SK-N-MC (cell line): ENCODE data around the gene TMEM59L.
"Not testable (repeated sequence)": the region's sequence is repeated elsewhere in the genome, so short reads cannot be mapped to it uniquely, and the experiment has no call there.

Source experiments
- DNase-seq: peaks from one replicate; pipeline ENCODE4 v3.0.0-alpha.2; 2011; ENCODE audit warnings: low read depth, low spot score
- H3K27ac ChIP-seq: fragments of 200-600 bp; sonication (generic); 2 replicates; pipeline ENCODE4 v1.5.1; 2016; ENCODE audit warnings: mixed run types
- H3K36me3 ChIP-seq: fragments of 200-600 bp; sonication (generic); 2 replicates; pipeline ENCODE4 v1.6.1; 2017; ENCODE audit warnings: antibody characterized with exemption, low read length, mixed read lengths; ENCODE audit not compliant: insufficient read depth
- H3K4me3 ChIP-seq: fragments of 200-600 bp; sonication (generic); 2 replicates; pipeline ENCODE4 v1.5.1; 2016
- H3K9ac ChIP-seq: fragments of 200-600 bp; sonication (generic); 2 replicates; pipeline ENCODE4 v1.8.0; 2017; ENCODE audit warnings: mixed run types, mixed read lengths; ENCODE audit not compliant: insufficient read length
- H3K9me3 ChIP-seq: fragments of 200-600 bp; sonication (generic); 2 replicates; pipeline ENCODE4 v1.6.1; 2017; ENCODE audit warnings: low read depth, mild to moderate bottlenecking, antibody characterized with exemption, low read length, moderate library complexity, mixed read lengths
- EZH2 ChIP-seq: fragments of 200-600 bp; sonication (generic); IDR thresholded peaks from one replicate; pipeline ENCODE4 v1.6.1; 2017; ENCODE audit warnings: antibody characterized with exemption
- FOXP2 ChIP-seq: optimal IDR thresholded peaks from 2 replicates; pipeline ENCODE3; 2011; ENCODE audit warnings: mild to moderate bottlenecking, moderate library complexity; ENCODE audit not compliant: insufficient read depth; ENCODE audit errors: extremely low read length, control extremely low read depth
- POLR2AphosphoS5 ChIP-seq: IDR thresholded peaks from 2 replicates; pipeline ENCODE4 v1.6.1; 2012; ENCODE audit warnings: mild to moderate bottlenecking, low read depth, low read length, borderline replicate concordance

TMEM59L gene

DNA sequence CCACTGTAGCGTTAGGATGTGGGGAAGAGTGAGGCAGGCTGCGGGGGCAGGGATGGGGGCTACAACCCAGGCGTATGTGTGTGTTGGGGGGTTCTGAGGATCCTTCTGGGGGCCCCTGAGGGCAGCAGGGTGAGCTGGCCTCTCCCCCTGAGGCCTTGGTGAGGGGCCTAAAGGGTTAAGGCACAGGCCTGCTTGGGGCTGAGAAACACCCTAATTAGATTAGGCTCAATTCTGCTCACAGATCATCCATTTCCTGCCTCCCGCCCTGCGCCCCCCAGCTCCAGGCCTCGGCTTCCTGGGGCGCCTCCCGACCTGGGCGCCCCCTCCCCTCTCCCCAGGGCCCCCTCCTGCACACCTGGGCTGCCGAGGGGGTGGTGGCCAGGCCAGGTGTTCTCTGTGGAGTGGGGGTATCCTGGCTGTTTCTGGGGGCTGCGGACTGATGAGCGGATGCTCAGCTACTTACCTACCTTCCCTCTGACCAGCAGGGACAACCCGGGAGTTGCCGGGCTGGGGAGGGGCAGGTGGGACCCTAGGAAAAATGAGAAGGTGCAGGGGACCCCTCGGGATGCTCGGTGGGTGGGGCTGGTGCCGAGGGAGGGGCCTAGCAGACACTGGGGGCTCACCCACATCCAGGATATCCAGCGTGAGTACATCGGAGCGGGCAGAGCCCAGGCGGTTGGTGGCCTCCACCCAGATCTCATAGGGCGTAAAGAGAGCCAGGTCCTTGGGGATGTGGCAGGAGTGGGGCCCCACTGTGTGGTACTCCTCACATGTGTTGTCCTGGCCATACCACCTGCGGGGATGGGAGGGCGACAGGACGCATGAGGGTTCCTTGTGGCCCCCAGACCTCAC, 14.6 kb upstream of the TMEM59L start:
- Histone ChIP-seq H3K9me3 (no peaks in the 10 kb centered on the region), H3K4me3 (no peak overlapping the region), H3K27ac (0 out of 2 replicates have a peak overlapping the region, but pooled peaks have one; percentile 19), H3K36me3 (no peaks in the 10 kb centered on the region; the same call in 1 of the 2 replicates), H3K9ac (no peak overlapping the region)
- TF ChIP-seq FOXP2 (no peak), POLR2AphosphoS5 (no peak), EZH2 (no peak)
- no peak for DNase-seq

DNA sequence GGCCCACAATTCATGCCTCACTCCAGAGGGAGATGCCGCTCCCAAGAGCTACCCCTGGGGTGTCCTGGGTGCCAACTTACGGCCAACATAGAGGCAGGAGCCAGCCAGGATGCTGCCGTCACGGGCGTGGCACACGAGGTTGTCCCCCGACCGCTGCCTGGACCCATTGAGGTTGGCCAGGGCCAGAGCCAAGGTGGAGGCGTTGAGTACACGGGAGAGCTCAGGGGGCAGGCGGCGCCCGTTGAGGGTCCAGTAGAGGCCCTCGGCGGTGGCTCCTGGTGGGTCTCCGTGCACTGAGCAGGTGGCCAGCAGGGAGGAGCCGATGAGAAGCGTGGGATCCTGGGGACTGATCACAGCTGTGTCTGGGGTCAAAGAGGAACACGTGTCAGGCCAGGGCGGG, 13.2 kb upstream of the TMEM59L start:
- Histone ChIP-seq H3K4me3 (no peak overlapping the region), H3K9ac (no peak overlapping the region), H3K27ac (no peak overlapping the region), H3K9me3 (no peaks in the 10 kb centered on the region), H3K36me3 (no peaks in the 10 kb centered on the region; the same call in 1 of the 2 replicates)
- no peak for TF ChIP-seq POLR2AphosphoS5
- no peak for TF ChIP-seq EZH2
- no peak for TF ChIP-seq FOXP2
- no peak for DNase-seq

DNA sequence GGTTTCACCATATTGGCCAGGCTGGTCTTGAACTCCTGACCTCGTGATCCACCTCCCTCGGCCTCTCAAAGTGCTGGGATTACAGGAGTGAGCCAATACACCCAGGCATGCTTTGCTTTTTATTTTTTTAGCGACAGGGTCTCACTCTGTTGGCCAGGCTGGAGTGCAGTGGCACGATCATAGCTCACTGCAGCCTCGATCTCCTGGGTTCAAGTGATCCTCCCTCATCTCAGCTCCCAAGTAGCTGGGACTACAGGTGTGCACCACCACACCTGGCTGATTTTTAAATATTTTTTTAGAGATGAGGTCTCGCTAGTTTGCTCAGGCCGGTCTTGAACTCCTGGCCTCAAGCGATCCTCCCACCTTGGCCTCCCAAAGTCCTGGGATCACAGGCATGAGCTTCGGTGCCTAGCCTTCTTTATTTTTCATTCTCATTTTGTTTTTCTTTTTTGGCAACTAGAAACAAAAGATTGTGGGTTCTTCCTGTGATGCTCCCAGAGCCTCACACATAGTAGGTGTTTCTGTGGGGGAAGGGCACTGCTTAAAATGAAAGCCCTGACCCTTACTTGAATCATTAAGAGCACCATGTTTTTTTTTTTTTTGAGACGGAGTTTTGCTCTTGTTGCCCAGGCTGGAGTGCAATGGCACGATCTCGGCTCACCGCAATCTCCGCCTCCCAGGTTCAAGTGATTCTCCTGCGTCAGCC, 11.8 kb upstream of the TMEM59L start:
- not testable (repeated sequence) for H3K9me3 ChIP-seq, DNase-seq, H3K9ac ChIP-seq, H3K36me3 ChIP-seq, H3K4me3 ChIP-seq, H3K27ac ChIP-seq

DNA sequence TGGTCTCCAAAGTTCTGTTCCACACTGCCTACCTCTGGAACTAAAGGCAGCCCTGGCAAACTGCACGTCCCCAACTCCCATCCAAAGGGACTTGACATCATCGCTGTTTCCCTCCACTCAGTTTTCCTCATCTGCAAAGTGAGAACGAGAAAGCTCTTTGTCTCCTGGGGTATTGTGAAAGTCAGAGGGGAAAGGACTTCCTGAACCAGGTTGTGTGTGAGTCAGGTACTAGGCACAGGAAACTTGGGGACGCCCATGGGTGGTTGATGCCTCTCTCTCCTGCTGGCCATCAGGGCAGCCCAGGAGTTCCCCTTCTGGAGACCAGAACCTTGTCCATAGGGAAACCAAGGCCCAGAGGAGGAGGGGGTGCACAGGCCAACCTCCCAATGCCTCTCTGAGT, 10.8 kb upstream of the TMEM59L start:
- TF ChIP-seq POLR2AphosphoS5 (no peak), FOXP2 (no peak), EZH2 (no peak)
- no peak for DNase-seq
- Histone ChIP-seq H3K9ac (no peak overlapping the region), H3K27ac (no peak overlapping the region), H3K9me3 (no peaks in the 10 kb centered on the region), H3K4me3 (no peak overlapping the region), H3K36me3 (no peaks in the 10 kb centered on the region; the same call in 1 of the 2 replicates)

DNA sequence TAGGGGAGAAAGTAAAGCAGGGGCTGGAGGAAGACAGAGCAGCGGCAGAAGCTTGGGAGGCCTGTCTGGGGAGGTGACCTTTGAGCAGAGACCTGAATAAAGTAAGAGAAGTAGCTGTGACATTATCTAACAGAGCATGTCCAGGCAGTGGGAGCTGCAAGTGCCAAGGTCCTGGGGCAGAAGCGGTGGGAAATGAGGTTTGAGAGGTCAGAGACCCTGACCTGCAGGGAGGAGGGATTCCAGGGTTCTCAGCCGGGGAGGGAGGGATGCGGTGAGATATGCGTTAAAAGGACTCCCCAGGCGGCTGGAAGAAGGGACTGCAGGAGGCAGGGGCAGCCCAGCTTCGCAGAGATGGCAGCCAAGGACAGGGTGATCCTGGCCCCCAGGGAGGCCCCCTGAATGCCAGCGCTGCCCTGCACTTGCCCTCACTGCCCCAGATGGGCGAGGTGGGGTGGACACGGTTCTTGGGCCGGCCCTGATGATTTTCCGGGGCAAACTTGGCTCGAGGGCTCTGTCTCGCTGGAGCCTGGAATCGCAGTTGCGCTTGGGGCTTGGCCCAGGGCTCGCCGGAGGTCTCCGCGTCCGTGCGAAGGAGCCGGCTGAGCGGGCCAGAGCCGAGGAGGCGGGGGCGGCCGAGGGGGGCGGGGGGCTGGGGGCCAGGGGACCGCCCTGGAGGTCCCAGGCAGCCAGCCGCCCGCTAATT, 9.3 kb upstream of the TMEM59L start:
- no peak for DNase-seq
- Histone ChIP-seq H3K27ac (0 out of 2 replicates have a peak overlapping the region, but pooled peaks have one; percentile 19), H3K9me3 (no peaks in the 10 kb centered on the region), H3K9ac (no peak overlapping the region), H3K4me3 (no peak overlapping the region), H3K36me3 (no peaks in the 10 kb centered on the region; the same call in 1 of the 2 replicates)
- TF ChIP-seq EZH2, result no peak
- TF ChIP-seq POLR2AphosphoS5, result no peak
- no peak for TF ChIP-seq FOXP2

DNA sequence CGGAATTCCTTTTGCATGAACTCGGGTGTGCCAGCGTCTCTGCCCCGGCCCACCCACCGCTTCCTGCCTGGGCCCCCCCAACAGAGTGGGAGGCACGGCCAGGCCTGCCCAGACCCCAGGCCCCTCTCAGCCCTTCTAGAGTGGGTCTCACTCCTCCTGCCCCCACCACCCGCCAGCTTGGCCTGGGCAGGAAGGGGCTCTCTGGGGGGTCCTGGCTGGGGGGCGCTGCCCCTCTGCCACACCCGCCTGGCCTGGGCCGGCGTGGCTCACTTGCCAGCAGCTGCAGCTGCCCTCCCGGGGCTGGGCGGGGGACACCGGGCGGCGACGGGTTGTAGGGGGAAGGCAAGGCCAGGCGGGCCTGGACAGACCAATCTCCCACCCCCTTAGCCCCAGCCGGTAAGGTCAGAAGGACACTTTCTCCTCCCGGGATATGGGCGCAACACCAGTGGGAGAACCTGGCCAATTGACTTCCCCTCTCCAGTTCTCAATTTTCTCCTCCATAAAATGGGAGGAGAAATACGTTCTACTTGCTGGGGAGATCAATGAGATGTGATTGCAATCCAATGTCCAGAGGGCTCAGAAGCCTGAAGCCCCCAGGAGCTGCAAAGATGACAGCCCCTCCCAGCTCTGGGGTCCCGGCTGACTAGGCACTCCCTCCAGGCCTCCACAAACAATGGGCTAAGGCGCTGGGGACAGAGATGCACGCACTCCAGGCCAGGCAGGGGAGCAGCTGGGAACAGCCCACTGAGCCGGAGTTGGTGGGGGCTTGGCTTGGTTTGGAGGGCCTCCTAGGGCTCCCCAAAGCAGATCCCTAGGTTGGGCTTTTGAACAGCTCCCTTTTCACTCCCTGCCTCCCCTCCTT, 8.5 kb upstream of the TMEM59L start:
- H3K36me3 ChIP-seq, result no peaks in the 10 kb centered on the region; the same call in 1 of the 2 replicates
- no peak overlapping the region for H3K9ac ChIP-seq
- DNase-seq, result no peak
- no peaks in the 10 kb centered on the region for H3K9me3 ChIP-seq
- no peak for TF ChIP-seq FOXP2
- TF ChIP-seq POLR2AphosphoS5, result no peak
- no peak for TF ChIP-seq EZH2
- H3K4me3 ChIP-seq, result no peak overlapping the region; the same call in 1 of the 2 replicates
- no peak overlapping the region for H3K27ac ChIP-seq

DNA sequence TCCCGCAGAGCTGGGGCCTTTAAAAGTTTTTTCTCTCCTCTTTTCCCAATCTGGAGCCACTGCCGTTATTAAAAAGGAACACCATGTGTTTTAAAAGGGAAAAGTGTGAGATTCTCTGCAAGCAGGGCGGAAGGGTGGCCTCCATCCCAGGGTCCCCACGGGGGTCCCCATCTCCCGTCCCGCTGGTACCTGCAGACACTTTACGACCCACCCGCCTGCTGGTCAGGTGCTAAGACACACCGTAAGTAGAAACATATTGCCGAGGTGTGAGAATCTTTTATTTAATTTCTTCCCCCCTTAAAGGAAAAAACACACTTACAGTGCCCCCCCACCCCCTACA, 7.9 kb upstream of the TMEM59L start:
- DNase-seq, result no peak
- H3K9ac ChIP-seq, result peak overlapping the region; percentile 79
- peak overlapping the region; percentile 87 for H3K4me3 ChIP-seq
- TF ChIP-seq EZH2 (no peak), POLR2AphosphoS5 (no peak), FOXP2 (no peak)
- H3K27ac ChIP-seq, result no peak overlapping the region
- no peaks in the 10 kb centered on the region for H3K9me3 ChIP-seq
- H3K36me3 ChIP-seq, result no peaks in the 10 kb centered on the region; the same call in 1 of the 2 replicates

DNA sequence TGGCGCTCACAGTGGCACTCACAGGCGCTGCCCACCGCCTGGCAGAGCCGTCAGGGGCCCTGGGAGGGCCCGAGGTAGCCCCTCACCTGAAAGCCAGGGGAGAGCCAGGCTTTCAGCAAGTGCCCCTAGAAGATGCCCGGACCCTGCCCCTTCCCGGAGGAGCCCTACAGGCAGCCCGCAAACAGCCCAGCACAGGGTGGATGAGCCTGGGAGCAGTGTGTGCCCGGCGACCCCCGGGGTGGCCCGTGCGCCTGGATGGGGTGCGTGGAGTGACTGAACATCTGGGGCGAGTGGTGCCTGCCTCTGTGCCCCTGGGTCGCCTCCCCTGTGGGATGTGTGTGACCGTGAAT, 7.5 kb upstream of the TMEM59L start:
- Histone ChIP-seq H3K9me3 (no peaks in the 10 kb centered on the region), H3K36me3 (no peaks in the 10 kb centered on the region; the same call in 1 of the 2 replicates), H3K27ac (no peak overlapping the region), H3K9ac (peak overlapping the region; percentile 79), H3K4me3 (peak overlapping the region; percentile 87)
- no peak for TF ChIP-seq POLR2AphosphoS5
- TF ChIP-seq FOXP2, result no peak
- TF ChIP-seq EZH2, result no peak
- DNase-seq, result no peak
